ENCODE measurements around the gene KCNS1. TPM values are rescaled to one million over a fixed set of nuclear protein-coding genes. Genes with fewer than 3 reads are reported as not detected.

KCNS1 gene
- total and polyA plus RNA-seq, 2 of the 8 experiments (the other 6 are each of a cell fraction or from before 2014, with no cell fraction given) = 1.4 to 1.8 TPM

GRCh38 chr20:45101333-45101850 is 465 bp upstream of the KCNS1 start:
- H3K4me3 ChIP-seq (ENCODE audit: extremely low read depth in 1 of 4, insufficient read depth in 2 of 4, low read depth in 3 of 4, low read length in 4 of 4) = peak overlapping the region; percentile 12 to 57 (median 23); a peak in 4 of 8 replicates
- CTCF ChIA-PET (ENCODE audit: partially characterized antibody) = interaction anchor here (0.8 to 17.6 kb wide), 6 partner anchors 8 to 189 kb away, joined by 3 to 233 read pairs (median 4); partner anchors contain the start of gene WFDC5
- peak overlapping the region; percentile 45 to 66; a peak in 3 of 4 replicates for H3K4me2 ChIP-seq (ENCODE audit: insufficient read depth in 1 of 2, low read depth in 2 of 2, low read length in 2 of 2)

More at GRCh38 chr20:45101333-45101850, 465 bp upstream of the KCNS1 start:
- H2AFZ ChIP-seq (ENCODE audit: low read length) = peak overlapping the region; percentile 81
- H2AK5ac ChIP-seq (ENCODE audit: low read depth, low read length) = no peak overlapping the region; the same call in 1 of the 2 replicates
- no peak overlapping the region for H3K4ac ChIP-seq (replicated peaks; ENCODE audit: insufficient read length, low read depth, low read length)
- no peak overlapping the region for H4K91ac ChIP-seq (replicated peaks; ENCODE audit: insufficient read length, low read length)
- H3K23me2 ChIP-seq (ENCODE audit: low read depth, low read length) = no peaks in the 10 kb centered on the region; the same call in 1 of the 2 replicates
- H2BK15ac ChIP-seq (ENCODE audit: low read length) = no peak overlapping the region
- no peak overlapping the region for H3K14ac ChIP-seq (ENCODE audit: insufficient read length)
- no peak overlapping the region for H3K9ac ChIP-seq (replicated peaks in 1 of 4; ENCODE audit: extremely low read depth in 1 of 4, low read depth in 3 of 4, low read length in 3 of 4)
- no peaks in the 10 kb centered on the region for H3K79me2 ChIP-seq (ENCODE audit: control insufficient read depth in 1 of 2, insufficient read depth in 2 of 2, low read length in 2 of 2)
- no peak overlapping the region for H3K56ac ChIP-seq (replicated peaks; ENCODE audit: insufficient read length, low read depth, low read length)
- no peak overlapping the region for H3K27ac ChIP-seq (ENCODE audit: low read depth, low read length)
- H4K8ac ChIP-seq (ENCODE audit: extremely low read depth, insufficient read depth, low read length) = no peak overlapping the region
- H3K4me1 ChIP-seq (replicated peaks in 1 of 4; ENCODE audit: control insufficient read depth in 3 of 4, insufficient read depth in 4 of 4, low read length in 3 of 4) = peaks cover 2 to 13% (median 4%) of the 10 kb centered on the region in 4 experiments; a peak in 6 of 7 replicates
- H4K5ac ChIP-seq (ENCODE audit: insufficient read length, low read depth, low read length) = no peak overlapping the region
- no peak for TF ChIP-seq SP1 (IDR thresholded peaks at IDR 0.05; ENCODE audit: low read depth, low read length)
- no peak for TF ChIP-seq SIX5 (IDR thresholded peaks at IDR 0.05; ENCODE audit: low read depth, low read length)
- TF ChIP-seq BRCA1 (IDR thresholded peaks at IDR 0.05; ENCODE audit: low read depth, low read length) = no peak
- TF ChIP-seq POLR2AphosphoS5 (IDR thresholded peaks at IDR 0.05; ENCODE audit: low read depth, low read length) = no peak
- TF ChIP-seq SAP30 (IDR thresholded peaks at IDR 0.05; ENCODE audit: insufficient read depth, insufficient replicate concordance, low read length) = no peak
- TF ChIP-seq KDM4A (IDR thresholded peaks at IDR 0.05; ENCODE audit: low read depth, low read length, severe bottlenecking) = no peak
- TF ChIP-seq RBBP5 (IDR thresholded peaks at IDR 0.05; ENCODE audit: borderline replicate concordance, low read depth, low read length) = no peak
- TF ChIP-seq EZH2 (IDR thresholded peaks at IDR 0.05; ENCODE audit: low read depth, low read length, severe bottlenecking) = no peak
- TF ChIP-seq JUND (IDR thresholded peaks at IDR 0.05; ENCODE audit: low read length) = no peak
- TF ChIP-seq HDAC2 (IDR thresholded peaks at IDR 0.05; ENCODE audit: borderline replicate concordance in 1 of 2, low read depth in 2 of 2, low read length in 2 of 2) = no peak
- TF ChIP-seq SP2 (IDR thresholded peaks at IDR 0.05; ENCODE audit: low read length) = no peak
- no peak for TF ChIP-seq RXRA (IDR thresholded peaks at IDR 0.05; ENCODE audit: insufficient read depth, low read depth, low read length)
- no peaks in the 10 kb centered on the region for H3K79me1 ChIP-seq (ENCODE audit: low read depth, low read length)
- H3K27me3 ChIP-seq (replicated peaks in 1 of 4; ENCODE audit: control insufficient read depth in 3 of 4, extremely low read depth in 1 of 4, insufficient read depth in 3 of 4, low read length in 3 of 4) = peaks cover 5 to 41% (median 31%) of the 10 kb centered on the region in 4 experiments
- POLR2A ChIA-PET (ENCODE audit: partially characterized antibody) = interaction anchor here (1.0 to 3.1 kb wide), 2 partner anchors 9 to 12 kb away, joined by 3 to 18 read pairs; no protein-coding TSS in a partner anchor
- H2BK120ac ChIP-seq (replicated peaks; ENCODE audit: low read depth, low read length) = no peak overlapping the region
- H2BK20ac ChIP-seq (ENCODE audit: low read length) = no peak overlapping the region
- peaks cover 0 to 5% (median 0%) of the 10 kb centered on the region in 4 experiments; a peak in 1 of 8 replicates for H3K36me3 ChIP-seq (ENCODE audit: control insufficient read depth in 2 of 4, insufficient read depth in 4 of 4, low read length in 3 of 4)
- 80% methylated on average over 6 of the region's 6 CpGs; no CpG with 5 or more reads in 1 of the 2 experiments for WGBS, 2 experiments (ENCODE audit: extremely low coverage in 1 of 2, insufficient coverage in 1 of 2, insufficient read length in 1 of 2, insufficient replicate concordance in 2 of 2, low coverage in 1 of 2, low lambda C conversion rate in 2 of 2, missing lambda C conversion rate in 1 of 2)
- no peak overlapping the region for H2BK12ac ChIP-seq (ENCODE audit: low read depth, low read length)
- peaks cover 0 to 8% of the 10 kb centered on the region in 2 experiments; a peak in 3 of 4 replicates for H3K9me3 ChIP-seq (ENCODE audit: insufficient read depth in 2 of 2, low read depth in 1 of 2, low read length in 1 of 2)
- DNase-seq (ENCODE audit: low read depth in 1 of 2, low spot score in 2 of 2) (no peak), FAIRE-seq (no peak)
- peaks cover 3 to 4% of the 10 kb centered on the region in 2 experiments for H4K20me1 ChIP-seq (replicated peaks in 1 of 2; ENCODE audit: control insufficient read depth in 1 of 2, insufficient read depth in 2 of 2, low read length in 2 of 2)
- no peak overlapping the region for H3K23ac ChIP-seq (ENCODE audit: insufficient read length)
- H3K18ac ChIP-seq (ENCODE audit: extremely low read depth, low read length) = 0 out of 2 replicates have a peak overlapping the region, but pooled peaks have one; percentile 20
- H2BK5ac ChIP-seq (ENCODE audit: low read depth, low read length) = no peak overlapping the region
